Naive B cell (primary cell): ENCODE results near the gene ZNF831. TPM values are rescaled to one million over a fixed set of nuclear protein-coding genes. Genes with fewer than 3 reads are reported as not detected.

Experiments used
- ATAC-seq, 2 donors: fragments of 150-1000 bp; cut with Tn5 transposase; 2 replicates each; pipeline ENCODE4 v1.10.0; 2021; ENCODE audit warnings: low read depth in 2 of 2, mild to moderate bottlenecking in 2 of 2, moderate library complexity in 2 of 2
- DNase-seq: peaks from one replicate; pipeline ENCODE4 v3.0.0; 2022
- H3K27ac Mint-ChIP-seq, 6 donors: one replicate each; pipeline ENCODE4 v1.8.0; 2020 to 2022; ENCODE audit warnings: mild to moderate bottlenecking in 6 of 6, mixed read lengths in 6 of 6, moderate library complexity in 5 of 6, inconsistent platforms in 2 of 6
- H3K27me3 Mint-ChIP-seq, 3 donors: one replicate each; pipeline ENCODE4 v1.8.0; 2021 to 2022; ENCODE audit warnings: mixed read lengths in 3 of 3, mild to moderate bottlenecking in 1 of 3
- H3K36me3 Mint-ChIP-seq, 2 donors: one replicate each; pipeline ENCODE4 v1.8.0; 2020 to 2022; ENCODE audit warnings: mixed read lengths in 2 of 2, inconsistent platforms in 1 of 2, mild to moderate bottlenecking in 1 of 2
- H3K4me1 Mint-ChIP-seq, 3 donors: one replicate each; pipeline ENCODE4 v1.8.0; 2020 to 2022; ENCODE audit warnings: mixed read lengths in 3 of 3, inconsistent platforms in 1 of 3, mild to moderate bottlenecking in 1 of 3, moderate library complexity in 1 of 3
- H3K4me3 Mint-ChIP-seq, 8 donors: one replicate each; pipeline ENCODE4 v1.8.0; 2020 to 2022; ENCODE audit warnings: mild to moderate bottlenecking in 8 of 8, mixed read lengths in 8 of 8, moderate library complexity in 8 of 8, inconsistent platforms in 2 of 8
- H3K9me3 Mint-ChIP-seq, 7 donors: one replicate each; pipeline ENCODE4 v1.8.0; 2020 to 2022; ENCODE audit warnings: mixed read lengths in 7 of 7, mild to moderate bottlenecking in 5 of 7, inconsistent platforms in 2 of 7, moderate library complexity in 1 of 7
- polyA plus RNA-seq, 6 donors: library from polyadenylated mRNA; unstranded; fragments of 300-500 nt; fragmentation: Illumina TruSeq; gene quantifications; one replicate each; pipeline ENCODE4 v1.2.3, GENCODE V29; 2021; ENCODE audit warnings: low read depth in 6 of 6

ZNF831 gene
- polyA plus RNA-seq, 6 donors from 2014 or later, result 0.66 to 2.6 (median 2.3) TPM

GRCh38 chr20:59270380-59270779 is 106.8 kb downstream of the ZNF831 start:
- ATAC-seq, result no peak
- Mint-ChIP-seq H3K9me3 (no peaks in the 10 kb centered on the region), H3K4me3 (no peak overlapping the region), H3K27me3 (peaks cover 28 to 45% (median 39%) of the 10 kb centered on the region in 3 donors), H3K36me3 (no peaks in the 10 kb centered on the region), H3K4me1 (peaks cover 0 to 8% (median 0%) of the 10 kb centered on the region in 3 donors), H3K27ac (no peak overlapping the region)
- DNase-seq, result no peak

GRCh38 chr20:59273739-59274357 is 110.2 kb downstream of the ZNF831 start:
- H3K4me3 Mint-ChIP-seq, result no peak overlapping the region
- peaks cover 0 to 8% (median 0%) of the 10 kb centered on the region in 3 donors for H3K4me1 Mint-ChIP-seq
- H3K9me3 Mint-ChIP-seq, result no peaks in the 10 kb centered on the region
- peaks cover 11 to 39% (median 34%) of the 10 kb centered on the region in 3 donors for H3K27me3 Mint-ChIP-seq
- DNase-seq (no peak), ATAC-seq (no peak)
- H3K27ac Mint-ChIP-seq, result peak overlapping the region in 1 of 6 donors; percentile 61
- H3K36me3 Mint-ChIP-seq, result peaks cover 0 to 4% of the 10 kb centered on the region in 2 donors

GRCh38 chr20:59276938-59277337 is 113.3 kb downstream of the ZNF831 start:
- Mint-ChIP-seq H3K4me1 (no peaks in the 10 kb centered on the region), H3K9me3 (no peaks in the 10 kb centered on the region), H3K27me3 (peaks cover 9 to 39% (median 20%) of the 10 kb centered on the region in 3 donors), H3K27ac (no peak overlapping the region), H3K36me3 (peaks cover 0 to 4% of the 10 kb centered on the region in 2 donors), H3K4me3 (no peak overlapping the region)
- no peak for ATAC-seq
- DNase-seq, result no peak

GRCh38 chr20:59284470-59284869 is 120.8 kb downstream of the ZNF831 start:
- no peak overlapping the region for H3K27ac Mint-ChIP-seq
- DNase-seq, result no peak
- no peak overlapping the region for H3K4me3 Mint-ChIP-seq
- peaks cover 0 to 14% (median 6%) of the 10 kb centered on the region in 3 donors for H3K27me3 Mint-ChIP-seq
- H3K36me3 Mint-ChIP-seq, result no peaks in the 10 kb centered on the region
- no peak for ATAC-seq
- no peaks in the 10 kb centered on the region for H3K4me1 Mint-ChIP-seq
- H3K9me3 Mint-ChIP-seq, result peaks cover 0 to 5% (median 0%) of the 10 kb centered on the region in 7 donors

- Mint-ChIP-seq H3K4me3 (no peak overlapping the region), H3K36me3 (no peaks in the 10 kb centered on the region), H3K9me3 (peaks cover 0 to 5% (median 0%) of the 10 kb centered on the region in 7 donors), H3K4me1 (no peaks in the 10 kb centered on the region), H3K27me3 (peaks cover 27 to 44% (median 32%) of the 10 kb centered on the region in 3 donors), H3K27ac (no peak overlapping the region)
- DNase-seq (no peak), ATAC-seq (no peak)
Observed at GRCh38 chr20:59289994-59290393, 126.4 kb downstream of the ZNF831 start.

GRCh38 chr20:59291740-59292383 is 128.2 kb downstream of the ZNF831 start:
- Mint-ChIP-seq H3K4me1 (no peaks in the 10 kb centered on the region), H3K36me3 (no peaks in the 10 kb centered on the region), H3K9me3 (peaks cover 0 to 4% (median 0%) of the 10 kb centered on the region in 7 donors), H3K27me3 (peaks cover 38 to 59% (median 42%) of the 10 kb centered on the region in 3 donors), H3K4me3 (no peak overlapping the region), H3K27ac (no peak overlapping the region)
- ATAC-seq (no peak), DNase-seq (no peak)

GRCh38 chr20:59295531-59295930 is 131.9 kb downstream of the ZNF831 start:
- Mint-ChIP-seq H3K4me3 (no peak overlapping the region), H3K27me3 (peaks cover 50 to 85% (median 64%) of the 10 kb centered on the region in 3 donors), H3K27ac (no peak overlapping the region), H3K9me3 (no peaks in the 10 kb centered on the region), H3K36me3 (no peaks in the 10 kb centered on the region), H3K4me1 (no peaks in the 10 kb centered on the region)
- DNase-seq (no peak), ATAC-seq (no peak)

GRCh38 chr20:59297686-59298085 is 134.1 kb downstream of the ZNF831 start:
- Mint-ChIP-seq H3K9me3 (no peaks in the 10 kb centered on the region), H3K4me1 (no peaks in the 10 kb centered on the region), H3K27me3 (peaks cover 41 to 90% (median 66%) of the 10 kb centered on the region in 3 donors), H3K27ac (no peak overlapping the region), H3K4me3 (no peak overlapping the region), H3K36me3 (no peaks in the 10 kb centered on the region)
- no peak for DNase-seq
- no peak for ATAC-seq

- H3K4me3 Mint-ChIP-seq, result no peak overlapping the region
- H3K9me3 Mint-ChIP-seq, result no peaks in the 10 kb centered on the region
- no peaks in the 10 kb centered on the region for H3K36me3 Mint-ChIP-seq
- peaks cover 35 to 89% (median 68%) of the 10 kb centered on the region in 3 donors for H3K27me3 Mint-ChIP-seq
- H3K4me1 Mint-ChIP-seq, result no peaks in the 10 kb centered on the region
- ATAC-seq (no peak), DNase-seq (no peak)
- H3K27ac Mint-ChIP-seq, result no peak overlapping the region
Observed at GRCh38 chr20:59299945-59300332, 136.3 kb downstream of the ZNF831 start.

- DNase-seq (no peak), ATAC-seq (no peak)
- Mint-ChIP-seq H3K9me3 (no peaks in the 10 kb centered on the region), H3K4me1 (no peaks in the 10 kb centered on the region), H3K4me3 (no peak within 1 kb of the TSS), H3K27ac (no peak within 1 kb of the TSS), H3K27me3 (peaks cover 29 to 87% (median 73%) of the 10 kb centered on the region in 3 donors), H3K36me3 (no peaks in the 10 kb centered on the region)
Observed at GRCh38 chr20:59300333-59301081, 136.9 kb downstream of the ZNF831 start, which contains the start of gene EDN3. TSS of gene EDN3 (plus strand) at chr20:59300611. CDS start at chr20:59300813, 202 bp downstream.

GRCh38 chr20:59301343-59302007 is 137.9 kb downstream of the ZNF831 start:
- Mint-ChIP-seq H3K36me3 (no peaks in the 10 kb centered on the region), H3K4me3 (no peak overlapping the region), H3K27ac (no peak overlapping the region), H3K4me1 (no peaks in the 10 kb centered on the region), H3K9me3 (no peaks in the 10 kb centered on the region), H3K27me3 (peaks cover 24 to 82% (median 67%) of the 10 kb centered on the region in 3 donors)
- DNase-seq (no peak), ATAC-seq (no peak)

- Mint-ChIP-seq H3K9me3 (no peaks in the 10 kb centered on the region), H3K4me1 (no peaks in the 10 kb centered on the region), H3K27me3 (peaks cover 11 to 64% (median 42%) of the 10 kb centered on the region in 3 donors), H3K4me3 (no peak overlapping the region), H3K36me3 (no peaks in the 10 kb centered on the region), H3K27ac (no peak overlapping the region)
- ATAC-seq, result no peak
- no peak for DNase-seq
Observed at GRCh38 chr20:59305908-59306655, 142.5 kb downstream of the ZNF831 start.

- H3K4me1 Mint-ChIP-seq, result no peaks in the 10 kb centered on the region
- no peak overlapping the region for H3K4me3 Mint-ChIP-seq
- peaks cover 11 to 58% (median 43%) of the 10 kb centered on the region in 3 donors for H3K27me3 Mint-ChIP-seq
- H3K9me3 Mint-ChIP-seq, result no peaks in the 10 kb centered on the region
- DNase-seq (no peak), ATAC-seq (no peak)
- H3K27ac Mint-ChIP-seq, result no peak overlapping the region
- H3K36me3 Mint-ChIP-seq, result no peaks in the 10 kb centered on the region
Observed at GRCh38 chr20:59307270-59307669, 143.6 kb downstream of the ZNF831 start.
